ENCODE results near the gene FSTL5.

Gene FSTL5

DNA sequence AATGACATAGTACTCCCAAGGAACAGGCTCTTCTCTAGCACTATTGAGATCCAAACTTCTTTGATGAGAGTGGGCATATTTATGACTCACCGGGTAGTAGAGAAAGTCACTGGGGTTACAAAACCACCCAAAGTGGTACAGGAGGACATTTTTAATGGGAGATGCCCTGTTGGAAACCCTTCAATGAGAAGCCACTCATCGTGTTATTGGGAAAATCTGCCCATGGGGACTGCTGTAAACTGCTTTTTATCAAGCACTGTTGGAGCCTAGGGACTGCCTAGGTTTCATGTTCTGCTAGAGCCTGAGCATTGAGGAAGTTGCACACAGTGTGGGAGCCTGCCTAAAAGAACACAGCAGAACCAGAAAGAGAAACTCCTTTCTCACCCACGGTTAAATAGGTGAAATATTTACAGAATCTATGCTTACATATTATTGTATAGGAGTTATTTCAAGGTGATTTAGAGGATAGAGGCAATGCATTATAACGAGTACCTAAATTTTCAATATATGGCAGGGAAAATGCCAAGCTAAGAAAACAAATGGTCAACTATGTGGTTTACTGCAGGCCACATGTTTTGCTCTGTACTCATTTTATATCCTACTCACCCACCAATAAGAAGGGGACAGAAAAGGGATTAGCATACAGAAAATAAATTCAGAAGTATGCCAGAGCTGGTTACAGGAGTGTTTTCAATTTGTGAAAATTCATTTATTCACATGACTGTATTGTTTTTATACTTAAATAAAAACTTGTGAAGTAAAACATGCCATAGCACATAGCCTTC, 559.1 kb downstream of the FSTL5 start:
- no peak for TF ChIP-seq TAF1 (IDR thresholded peaks at IDR 0.05; ENCODE audit: borderline replicate concordance, insufficient read depth, low read length)

DNA sequence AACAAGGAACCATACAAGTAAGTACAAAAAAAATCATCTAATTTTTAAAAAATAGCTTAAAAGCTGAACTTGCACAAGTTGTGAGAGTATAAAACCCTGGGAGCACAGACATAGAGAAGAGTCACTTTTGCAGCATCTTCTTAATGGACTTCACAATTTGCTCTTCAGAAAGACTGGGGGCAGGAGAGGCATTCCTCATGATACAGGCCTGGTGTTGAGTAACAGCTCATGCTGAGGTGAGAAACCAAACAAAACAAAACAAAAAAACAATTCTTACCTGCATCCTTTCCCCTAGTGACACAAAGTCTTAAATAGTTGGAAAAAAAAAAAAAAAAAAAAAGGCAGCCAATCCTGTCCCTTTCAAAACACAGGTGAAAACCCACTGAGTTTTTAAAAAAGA, 562.8 kb downstream of the FSTL5 start:
- TF ChIP-seq POLR2AphosphoS5 (IDR thresholded peaks at IDR 0.05; ENCODE audit: low read depth, low read length) = no peak
- no peak for TF ChIP-seq SIN3A (IDR thresholded peaks at IDR 0.05; ENCODE audit: borderline replicate concordance, insufficient read depth, low read length)
- TF ChIP-seq TAF1 (IDR thresholded peaks at IDR 0.05; ENCODE audit: borderline replicate concordance, insufficient read depth, low read length) = no peak
- TF ChIP-seq, protein P1, sequence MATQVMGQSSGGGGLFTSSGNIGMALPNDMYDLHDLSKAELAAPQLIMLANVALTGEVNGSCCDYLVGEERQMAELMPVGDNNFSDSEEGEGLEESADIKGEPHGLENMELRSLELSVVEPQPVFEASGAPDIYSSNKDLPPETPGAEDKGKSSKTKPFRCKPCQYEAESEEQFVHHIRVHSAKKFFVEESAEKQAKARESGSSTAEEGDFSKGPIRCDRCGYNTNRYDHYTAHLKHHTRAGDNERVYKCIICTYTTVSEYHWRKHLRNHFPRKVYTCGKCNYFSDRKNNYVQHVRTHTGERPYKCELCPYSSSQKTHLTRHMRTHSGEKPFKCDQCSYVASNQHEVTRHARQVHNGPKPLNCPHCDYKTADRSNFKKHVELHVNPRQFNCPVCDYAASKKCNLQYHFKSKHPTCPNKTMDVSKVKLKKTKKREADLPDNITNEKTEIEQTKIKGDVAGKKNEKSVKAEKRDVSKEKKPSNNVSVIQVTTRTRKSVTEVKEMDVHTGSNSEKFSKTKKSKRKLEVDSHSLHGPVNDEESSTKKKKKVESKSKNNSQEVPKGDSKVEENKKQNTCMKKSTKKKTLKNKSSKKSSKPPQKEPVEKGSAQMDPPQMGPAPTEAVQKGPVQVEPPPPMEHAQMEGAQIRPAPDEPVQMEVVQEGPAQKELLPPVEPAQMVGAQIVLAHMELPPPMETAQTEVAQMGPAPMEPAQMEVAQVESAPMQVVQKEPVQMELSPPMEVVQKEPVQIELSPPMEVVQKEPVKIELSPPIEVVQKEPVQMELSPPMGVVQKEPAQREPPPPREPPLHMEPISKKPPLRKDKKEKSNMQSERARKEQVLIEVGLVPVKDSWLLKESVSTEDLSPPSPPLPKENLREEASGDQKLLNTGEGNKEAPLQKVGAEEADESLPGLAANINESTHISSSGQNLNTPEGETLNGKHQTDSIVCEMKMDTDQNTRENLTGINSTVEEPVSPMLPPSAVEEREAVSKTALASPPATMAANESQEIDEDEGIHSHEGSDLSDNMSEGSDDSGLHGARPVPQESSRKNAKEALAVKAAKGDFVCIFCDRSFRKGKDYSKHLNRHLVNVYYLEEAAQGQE (IDR thresholded peaks at IDR 0.05; ENCODE audit: insufficient read depth in 1 of 2, low read depth in 2 of 2, low read length in 2 of 2) = no peak
- TF ChIP-seq FOXP2 (optimal IDR thresholded peaks at IDR 0.05; ENCODE audit: borderline replicate concordance, extremely low read depth, extremely low read length, insufficient read depth) = no peak

DNA sequence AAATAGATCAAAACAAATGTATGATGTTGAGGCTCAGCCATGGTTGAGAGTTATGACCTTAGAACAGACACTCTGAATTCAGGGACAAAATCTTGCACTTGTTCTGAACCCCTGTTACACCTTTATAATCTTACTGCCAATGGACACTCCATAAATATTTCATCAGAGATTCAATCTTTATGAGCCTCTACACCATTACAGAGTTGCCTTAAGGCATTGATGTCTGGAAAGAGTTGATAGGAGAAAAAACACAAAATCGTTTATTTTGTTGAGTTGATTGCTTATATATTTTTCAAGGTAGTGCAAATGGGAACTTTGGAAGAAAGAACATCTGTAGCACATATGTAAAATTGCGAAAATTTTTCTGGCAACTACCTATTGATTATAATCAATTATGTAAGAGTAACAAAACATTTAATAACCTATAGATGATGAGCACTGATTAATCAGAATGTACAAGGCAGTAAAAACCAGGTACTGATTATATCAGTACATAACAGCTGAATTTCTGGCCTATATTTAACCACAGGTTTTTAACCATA, 568.5 kb downstream of the FSTL5 start:
- no peak for TF ChIP-seq FOXP2 (optimal IDR thresholded peaks at IDR 0.05; ENCODE audit: borderline replicate concordance, extremely low read depth, extremely low read length, insufficient read depth)
- TF ChIP-seq SIN3A (IDR thresholded peaks at IDR 0.05; ENCODE audit: borderline replicate concordance, insufficient read depth, low read length) = no peak
- no peak for TF ChIP-seq TAF1 (IDR thresholded peaks at IDR 0.05; ENCODE audit: borderline replicate concordance, insufficient read depth, low read length)
- TF ChIP-seq, protein P1 (IDR thresholded peaks at IDR 0.05; ENCODE audit: insufficient read depth in 1 of 2, low read depth in 2 of 2, low read length in 2 of 2) = no peak
- no peak for TF ChIP-seq POLR2AphosphoS5 (IDR thresholded peaks at IDR 0.05; ENCODE audit: low read depth, low read length)

DNA sequence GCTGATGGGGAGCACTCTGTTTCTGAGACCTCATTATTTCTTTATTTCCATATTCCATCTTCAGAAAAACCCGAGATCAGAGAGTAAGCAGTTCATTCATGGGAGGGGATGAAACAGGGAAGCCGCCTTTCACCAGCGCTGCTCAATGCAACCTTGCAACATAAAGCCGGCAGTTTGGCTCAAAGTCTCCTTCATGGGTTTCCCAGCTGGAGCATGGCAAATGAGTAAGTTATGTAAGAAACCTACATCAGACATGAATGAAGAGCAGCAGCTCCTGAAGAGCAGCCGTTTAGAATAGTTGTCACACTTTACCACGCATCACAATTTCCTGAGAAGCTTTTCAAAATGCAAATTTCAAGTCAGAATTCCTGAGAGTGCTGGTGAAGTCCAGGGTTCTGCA, 578.8 kb downstream of the FSTL5 start:
- no peak for TF ChIP-seq POLR2AphosphoS5 (IDR thresholded peaks at IDR 0.05; ENCODE audit: low read depth, low read length)
- no peak for TF ChIP-seq FOXP2 (optimal IDR thresholded peaks at IDR 0.05; ENCODE audit: borderline replicate concordance, extremely low read depth, extremely low read length, insufficient read depth)
- TF ChIP-seq, protein P1 (IDR thresholded peaks at IDR 0.05; ENCODE audit: insufficient read depth in 1 of 2, low read depth in 2 of 2, low read length in 2 of 2) = no peak
- no peak for TF ChIP-seq TAF1 (IDR thresholded peaks at IDR 0.05; ENCODE audit: borderline replicate concordance, insufficient read depth, low read length)
- TF ChIP-seq SIN3A (IDR thresholded peaks at IDR 0.05; ENCODE audit: borderline replicate concordance, insufficient read depth, low read length) = no peak

DNA sequence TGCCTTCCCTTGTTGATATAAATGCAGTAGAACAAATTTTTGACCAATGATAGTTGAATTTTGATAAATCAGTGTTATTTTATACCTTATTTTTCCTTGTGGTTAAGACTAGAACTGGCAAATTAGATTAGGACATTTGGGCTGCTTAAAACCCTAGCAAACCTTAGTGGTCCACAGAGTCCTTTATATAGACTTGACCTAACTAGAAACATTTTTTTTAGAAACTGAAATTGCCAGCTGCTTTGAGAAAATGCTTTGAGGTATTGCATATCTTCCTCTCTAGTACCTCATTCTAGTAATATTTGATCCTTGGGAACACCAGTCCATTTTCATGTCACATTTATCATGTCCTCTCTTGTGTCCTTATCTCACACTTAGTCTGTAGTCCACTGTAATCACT, 580.3 kb downstream of the FSTL5 start:
- TF ChIP-seq TAF1 (IDR thresholded peaks at IDR 0.05; ENCODE audit: borderline replicate concordance, insufficient read depth, low read length) = no peak
- TF ChIP-seq POLR2AphosphoS5 (IDR thresholded peaks at IDR 0.05; ENCODE audit: low read depth, low read length) = no peak
- no peak for TF ChIP-seq SIN3A (IDR thresholded peaks at IDR 0.05; ENCODE audit: borderline replicate concordance, insufficient read depth, low read length)
- TF ChIP-seq, protein P1 (IDR thresholded peaks at IDR 0.05; ENCODE audit: insufficient read depth in 1 of 2, low read depth in 2 of 2, low read length in 2 of 2) = no peak
- no peak for TF ChIP-seq FOXP2 (optimal IDR thresholded peaks at IDR 0.05; ENCODE audit: borderline replicate concordance, extremely low read depth, extremely low read length, insufficient read depth)
